HK-2 (cell line): ENCODE results near the gene APMAP.
"Not testable (repeated sequence)": the region's sequence is repeated elsewhere in the genome, so short reads cannot be mapped to it uniquely, and the experiment has no call there.

Source experiments
- DNase-seq: peaks from one replicate; pipeline ENCODE4 v3.0.0-alpha.2; 2018; ENCODE audit not compliant: unreplicated experiment

The APMAP gene

GRCh38 chr20:24951536-24952083 is 40.9 kb downstream of the APMAP start:
- DNase-seq = no peak

- no peak for DNase-seq
These were observed 41.6 kb downstream of the APMAP start for GRCh38 chr20:24950836-24951525.

GRCh38 chr20:24950128-24950835 is 42.3 kb downstream of the APMAP start:
- DNase-seq = no peak

- DNase-seq = no peak
These were observed 42.8 kb downstream of the APMAP start for GRCh38 chr20:24949756-24950127.

GRCh38 chr20:24948939-24949679 is 43.4 kb downstream of the APMAP start, which contains the start of gene CST7:
CST7 (plus strand) TSS chr20:24949269; CDS start chr20:24949506, 237 bp downstream.
- no peak for DNase-seq

- DNase-seq = not testable (repeated sequence)
These were observed 44.1 kb downstream of the APMAP start for GRCh38 chr20:24948396-24948938.

- not testable (repeated sequence) for DNase-seq
These were observed 46.2 kb downstream of the APMAP start for GRCh38 chr20:24946376-24946775.

- DNase-seq = no peak
These were observed 48.8 kb downstream of the APMAP start for GRCh38 chr20:24943731-24944130.

- DNase-seq = no peak
These were observed 49.4 kb downstream of the APMAP start for GRCh38 chr20:24943196-24943595.

GRCh38 chr20:24942679-24943078 is 49.9 kb downstream of the APMAP start:
- no peak for DNase-seq

- no peak for DNase-seq
These were observed 53.5 kb downstream of the APMAP start for GRCh38 chr20:24939036-24939435.

- DNase-seq = no peak
These were observed 54.1 kb downstream of the APMAP start for GRCh38 chr20:24938498-24938897.

- DNase-seq = no peak
These were observed 55.0 kb downstream of the APMAP start for GRCh38 chr20:24937579-24937978.

GRCh38 chr20:24936526-24937407 is 55.8 kb downstream of the APMAP start:
- no peak for DNase-seq

- DNase-seq = no peak
These were observed 56.6 kb downstream of the APMAP start for GRCh38 chr20:24935766-24936525.

- no peak for DNase-seq
These were observed 57.4 kb downstream of the APMAP start for GRCh38 chr20:24935140-24935539.

- DNase-seq = no peak
These were observed 57.8 kb downstream of the APMAP start for GRCh38 chr20:24934716-24935115.

- no peak for DNase-seq
These were observed 58.4 kb downstream of the APMAP start for GRCh38 chr20:24934101-24934661.

- no peak for DNase-seq
These were observed 59.2 kb downstream of the APMAP start for GRCh38 chr20:24933266-24933908.
